RWPE2 (cell line): Measurements from ENCODE around the gene NASP.

Source experiments
- ATAC-seq: fragments of 200-7000 bp; cut with Tn5 transposase; 3 replicates; pipeline ENCODE4 v1.9.1; 2021; ENCODE audit warnings: low read depth
- DNase-seq: peaks from one replicate; pipeline ENCODE4 v3.0.0-alpha.2; 2020; ENCODE audit warnings: low spot score
- H3K27ac ChIP-seq: fragments of 450-650 bp; 2 replicates; pipeline ENCODE4 v1.5.1; 2017; ENCODE audit warnings: mild to moderate bottlenecking; ENCODE audit not compliant: poor library complexity, severe bottlenecking
- H3K27me3 ChIP-seq: fragments of 250-450 bp; sonication (Bioruptor Pico); 2 replicates; pipeline ENCODE4 v1.5.1; 2021; ENCODE audit warnings: mild to moderate bottlenecking, moderate library complexity; ENCODE audit not compliant: insufficient read depth, poor library complexity, severe bottlenecking
- H3K36me3 ChIP-seq: fragments of 250-450 bp; sonication (Bioruptor Pico); 2 replicates; pipeline ENCODE4 v1.5.1; 2020; ENCODE audit warnings: low read depth, mild to moderate bottlenecking, moderate library complexity
- H3K4me1 ChIP-seq: fragments of 250-450 bp; sonication (Bioruptor Pico); 2 replicates; pipeline ENCODE4 v1.5.1; 2021; ENCODE audit warnings: mild to moderate bottlenecking, moderate library complexity; ENCODE audit not compliant: insufficient read depth, poor library complexity, severe bottlenecking
- H3K4me3 ChIP-seq: fragments of 250-450 bp; sonication (Bioruptor Pico); 2 replicates; pipeline ENCODE4 v1.5.1; 2021; ENCODE audit warnings: mild to moderate bottlenecking, moderate library complexity; ENCODE audit not compliant: severe bottlenecking
- H3K9me3 ChIP-seq: fragments of 250-450 bp; sonication (Bioruptor Pico); 2 replicates; pipeline ENCODE4 v1.5.1; 2021; ENCODE audit warnings: mild to moderate bottlenecking, moderate library complexity; ENCODE audit not compliant: severe bottlenecking
- TF ChIP-seq, protein P1 (sequence below): fragments of 450-650 bp; IDR thresholded peaks from one replicate; pipeline ENCODE4 v1.5.1; 2017; ENCODE audit warnings: mild to moderate bottlenecking, moderate library complexity; ENCODE audit not compliant: poor library complexity, severe bottlenecking

Gene NASP

DNA sequence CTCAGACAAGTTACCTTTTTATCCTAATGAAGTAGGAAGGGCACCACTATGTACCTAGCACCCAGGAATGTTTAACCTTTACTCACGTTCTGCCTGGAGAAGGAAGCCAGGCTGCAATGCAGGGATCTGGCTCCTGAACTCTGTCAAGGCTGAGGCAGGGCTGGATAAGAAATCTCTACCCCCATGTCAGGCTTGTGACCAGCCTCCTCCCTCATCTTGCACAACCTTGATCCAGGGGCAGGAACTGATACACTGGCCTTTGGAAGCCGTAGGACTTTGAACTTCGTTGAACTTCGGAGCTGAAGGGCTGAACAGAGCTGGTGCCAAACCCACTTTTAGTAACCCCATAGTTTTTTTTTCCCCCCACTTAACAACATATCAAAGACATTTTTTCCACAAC, 41.2 kb upstream of the NASP start:
- TF ChIP-seq, protein P1, sequence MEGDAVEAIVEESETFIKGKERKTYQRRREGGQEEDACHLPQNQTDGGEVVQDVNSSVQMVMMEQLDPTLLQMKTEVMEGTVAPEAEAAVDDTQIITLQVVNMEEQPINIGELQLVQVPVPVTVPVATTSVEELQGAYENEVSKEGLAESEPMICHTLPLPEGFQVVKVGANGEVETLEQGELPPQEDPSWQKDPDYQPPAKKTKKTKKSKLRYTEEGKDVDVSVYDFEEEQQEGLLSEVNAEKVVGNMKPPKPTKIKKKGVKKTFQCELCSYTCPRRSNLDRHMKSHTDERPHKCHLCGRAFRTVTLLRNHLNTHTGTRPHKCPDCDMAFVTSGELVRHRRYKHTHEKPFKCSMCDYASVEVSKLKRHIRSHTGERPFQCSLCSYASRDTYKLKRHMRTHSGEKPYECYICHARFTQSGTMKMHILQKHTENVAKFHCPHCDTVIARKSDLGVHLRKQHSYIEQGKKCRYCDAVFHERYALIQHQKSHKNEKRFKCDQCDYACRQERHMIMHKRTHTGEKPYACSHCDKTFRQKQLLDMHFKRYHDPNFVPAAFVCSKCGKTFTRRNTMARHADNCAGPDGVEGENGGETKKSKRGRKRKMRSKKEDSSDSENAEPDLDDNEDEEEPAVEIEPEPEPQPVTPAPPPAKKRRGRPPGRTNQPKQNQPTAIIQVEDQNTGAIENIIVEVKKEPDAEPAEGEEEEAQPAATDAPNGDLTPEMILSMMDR = no peak
- Histone ChIP-seq H3K27me3 (no peaks in the 10 kb centered on the region), H3K4me1 (no peaks in the 10 kb centered on the region), H3K4me3 (no peak overlapping the region), H3K27ac (no peak overlapping the region), H3K9me3 (no peaks in the 10 kb centered on the region), H3K36me3 (no peaks in the 10 kb centered on the region)
- no peak for ATAC-seq
- no peak for DNase-seq

DNA sequence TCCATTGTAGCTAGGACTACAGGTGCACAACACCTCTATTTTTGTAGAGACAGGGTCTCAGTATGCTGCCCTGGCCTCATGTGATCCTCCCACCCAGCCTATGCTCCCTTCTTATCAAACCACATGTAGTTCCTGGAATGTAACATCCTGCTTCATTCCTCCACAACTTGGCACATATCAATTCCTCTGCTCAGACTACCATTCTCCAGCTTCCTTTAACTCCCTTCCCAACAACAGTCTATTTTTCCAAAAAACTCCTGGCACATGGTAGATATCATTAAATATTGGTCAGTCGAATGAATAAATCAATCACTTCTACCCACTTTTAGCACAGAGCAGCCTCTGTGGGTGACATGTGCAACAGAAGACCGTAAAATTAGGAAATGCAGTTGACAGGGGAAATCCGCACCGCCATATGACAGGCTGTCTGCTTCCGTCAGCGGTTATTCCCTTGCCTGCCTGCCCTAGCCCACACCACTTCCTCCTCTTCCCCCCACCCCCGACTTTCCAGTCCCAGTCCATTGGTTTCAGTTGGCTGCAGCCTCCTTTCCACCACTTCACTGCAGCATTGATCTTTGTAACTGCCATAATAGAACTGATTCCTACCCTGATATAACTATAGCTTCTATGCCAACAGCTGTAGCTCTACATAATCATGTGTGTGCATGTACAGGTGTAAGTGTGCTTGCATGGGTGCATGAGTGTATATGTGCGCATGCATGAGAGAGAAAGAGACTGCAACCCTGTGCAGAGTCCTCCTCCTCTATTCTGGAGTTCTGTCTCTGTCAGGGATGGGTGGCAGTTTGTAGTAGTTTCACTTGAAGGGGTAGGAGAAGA, 40.0 kb upstream of the NASP start:
- no peak overlapping the region for H3K27ac ChIP-seq
- ATAC-seq (no peak), DNase-seq (no peak)
- no peaks in the 10 kb centered on the region for H3K9me3 ChIP-seq
- TF ChIP-seq, protein P1 = no peak
- H3K4me3 ChIP-seq = no peak overlapping the region
- H3K27me3 ChIP-seq = no peaks in the 10 kb centered on the region
- no peaks in the 10 kb centered on the region for H3K36me3 ChIP-seq
- H3K4me1 ChIP-seq = no peaks in the 10 kb centered on the region

DNA sequence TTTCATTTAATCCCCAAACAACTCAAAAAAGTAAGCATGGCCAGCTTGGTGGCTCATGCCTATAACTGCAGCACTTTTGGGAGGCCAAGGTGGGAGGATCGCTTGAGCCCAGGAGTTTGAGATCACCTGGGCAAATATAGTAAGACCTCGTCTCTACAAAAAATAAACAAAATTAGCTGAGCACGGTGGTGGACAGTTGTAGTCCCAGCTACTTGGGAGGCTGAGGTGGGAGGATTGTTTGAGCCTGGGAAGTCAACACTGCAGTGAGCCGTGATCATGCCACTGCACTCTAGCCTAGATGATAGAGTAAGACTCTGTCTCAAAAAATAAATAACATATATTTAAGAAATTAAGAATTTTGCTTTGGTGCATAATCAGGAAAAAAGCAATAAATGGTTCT, 39.3 kb upstream of the NASP start:
- H3K9me3 ChIP-seq = no peaks in the 10 kb centered on the region

DNA sequence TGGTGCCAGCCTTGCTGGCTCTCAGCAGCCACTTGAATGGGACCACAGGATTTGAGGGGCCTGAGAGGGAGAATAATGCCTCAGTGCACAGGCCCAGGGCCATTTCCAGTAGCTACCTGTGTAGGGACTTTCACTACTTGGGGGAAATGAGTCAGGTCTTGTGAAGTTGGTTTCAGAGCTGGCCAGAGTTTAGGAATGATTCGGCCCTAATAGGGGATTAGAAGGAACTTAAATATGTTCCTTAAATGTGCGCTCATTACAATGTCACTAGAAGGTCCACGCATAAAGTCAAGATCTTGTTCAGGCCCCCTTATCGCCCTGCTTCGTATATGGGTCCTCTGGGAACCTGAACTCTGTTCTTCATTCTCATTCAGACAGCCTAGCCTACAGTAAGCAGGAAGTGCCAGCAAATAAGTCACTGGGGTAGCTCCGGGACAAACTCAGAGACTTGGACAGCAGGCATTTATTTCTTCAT, 38.8 kb upstream of the NASP start:
- Histone ChIP-seq H3K9me3 (no peaks in the 10 kb centered on the region), H3K36me3 (no peaks in the 10 kb centered on the region), H3K27me3 (no peaks in the 10 kb centered on the region), H3K4me1 (peaks cover 2% of the 10 kb centered on the region), H3K4me3 (no peak overlapping the region), H3K27ac (no peak overlapping the region)
- ATAC-seq (peak; percentile 25; the same call in 1 of the 3 replicates), DNase-seq (no peak)
- TF ChIP-seq, protein P1 = no peak

More for the DNA sequence above, 39.3 kb upstream of the NASP start:
- H3K36me3 ChIP-seq = no peaks in the 10 kb centered on the region
- no peaks in the 10 kb centered on the region for H3K4me1 ChIP-seq
- no peaks in the 10 kb centered on the region for H3K27me3 ChIP-seq
- DNase-seq (no peak), ATAC-seq (no peak)
- no peak overlapping the region for H3K27ac ChIP-seq
- no peak overlapping the region for H3K4me3 ChIP-seq
- TF ChIP-seq, protein P1 = no peak
